ENCODE data around the gene UGT1A3.

The UGT1A3 gene

GRCh38 chr2:233681521-233682099 is 47.2 kb upstream of the UGT1A3 start, which contains the start of gene UGT1A7:
Gene UGT1A7, plus strand, starts transcription at chr2:233681901. Its CDS starts 37 bp downstream, at chr2:233681938.
- 0 out of 2 replicates have a peak, but pooled peaks cover 5% of the 10 kb centered on the region for H3K4me1 ChIP-seq (ENCODE audit: low read length)
- no peak within 1 kb of the TSS for H3K4me2 ChIP-seq (ENCODE audit: low read depth, low read length)
- H3K9me3 ChIP-seq (replicated peaks; ENCODE audit: insufficient read depth, low read length), result no peaks in the 10 kb centered on the region
- H4K20me1 ChIP-seq (ENCODE audit: insufficient read depth, low read length), result no peaks in the 10 kb centered on the region
- no peaks in the 10 kb centered on the region for H3F3A ChIP-seq (ENCODE audit: insufficient read depth, low read length)
- no peak within 1 kb of the TSS for H3K9ac ChIP-seq (ENCODE audit: low read length)
- H3K27ac ChIP-seq (ENCODE audit: low read length), result no peak within 1 kb of the TSS
- TF ChIP-seq EZH2phosphoT487 (IDR thresholded peaks at IDR 0.05; ENCODE audit: low read length), result no peak
- no peak for TF ChIP-seq EZH2 (optimal IDR thresholded peaks at IDR 0.05; ENCODE audit: low read depth, low read length)
- TF ChIP-seq CTCF (IDR thresholded peaks at IDR 0.05; ENCODE audit: low read length), result no peak
- H3K4me3 ChIP-seq (ENCODE audit: low read length), result no peak within 1 kb of the TSS
- no peaks in the 10 kb centered on the region for H3K79me2 ChIP-seq (ENCODE audit: low read length)
- no peaks in the 10 kb centered on the region for H3K9me2 ChIP-seq (replicated peaks; ENCODE audit: insufficient read depth, low read length)
- no peaks in the 10 kb centered on the region for H3K27me3 ChIP-seq (replicated peaks; ENCODE audit: insufficient read depth, low read length)
- H2AFZ ChIP-seq (ENCODE audit: low read length), result no peak within 1 kb of the TSS
- no peak for DNase-seq
- H3K36me3 ChIP-seq (replicated peaks; ENCODE audit: insufficient read depth, low read length), result no peaks in the 10 kb centered on the region

- Histone ChIP-seq H2AFZ (ENCODE audit: low read length) (no peak overlapping the region), H3F3A (ENCODE audit: insufficient read depth, low read length) (no peaks in the 10 kb centered on the region), H3K4me1 (ENCODE audit: low read length) (0 out of 2 replicates have a peak, but pooled peaks cover 5% of the 10 kb centered on the region), H3K27me3 (replicated peaks; ENCODE audit: insufficient read depth, low read length) (no peaks in the 10 kb centered on the region), H3K36me3 (replicated peaks; ENCODE audit: insufficient read depth, low read length) (no peaks in the 10 kb centered on the region), H3K9me3 (replicated peaks; ENCODE audit: insufficient read depth, low read length) (no peaks in the 10 kb centered on the region), H3K27ac (ENCODE audit: low read length) (no peak overlapping the region), H3K79me2 (ENCODE audit: low read length) (no peaks in the 10 kb centered on the region), H3K9ac (ENCODE audit: low read length) (no peak overlapping the region), H3K4me3 (ENCODE audit: low read length) (no peak overlapping the region), H4K20me1 (ENCODE audit: insufficient read depth, low read length) (no peaks in the 10 kb centered on the region), H3K4me2 (ENCODE audit: low read depth, low read length) (no peak overlapping the region), H3K9me2 (replicated peaks; ENCODE audit: insufficient read depth, low read length) (no peaks in the 10 kb centered on the region)
- DNase-seq, result no peak
- TF ChIP-seq EZH2phosphoT487 (IDR thresholded peaks at IDR 0.05; ENCODE audit: low read length) (no peak), EZH2 (optimal IDR thresholded peaks at IDR 0.05; ENCODE audit: low read depth, low read length) (no peak), CTCF (IDR thresholded peaks at IDR 0.05; ENCODE audit: low read length) (no peak)
These were observed 44.2 kb upstream of the UGT1A3 start for GRCh38 chr2:233684640-233685039.

- no peak overlapping the region for H3K9ac ChIP-seq (ENCODE audit: low read length)
- H3K27me3 ChIP-seq (replicated peaks; ENCODE audit: insufficient read depth, low read length), result no peaks in the 10 kb centered on the region
- H3K9me3 ChIP-seq (replicated peaks; ENCODE audit: insufficient read depth, low read length), result no peaks in the 10 kb centered on the region
- H3K4me1 ChIP-seq (ENCODE audit: low read length), result 0 out of 2 replicates have a peak, but pooled peaks cover 5% of the 10 kb centered on the region
- no peak overlapping the region for H3K4me3 ChIP-seq (ENCODE audit: low read length)
- no peaks in the 10 kb centered on the region for H3K79me2 ChIP-seq (ENCODE audit: low read length)
- no peak overlapping the region for H2AFZ ChIP-seq (ENCODE audit: low read length)
- no peaks in the 10 kb centered on the region for H3K36me3 ChIP-seq (replicated peaks; ENCODE audit: insufficient read depth, low read length)
- no peak overlapping the region for H3K4me2 ChIP-seq (ENCODE audit: low read depth, low read length)
- no peaks in the 10 kb centered on the region for H3F3A ChIP-seq (ENCODE audit: insufficient read depth, low read length)
- no peaks in the 10 kb centered on the region for H4K20me1 ChIP-seq (ENCODE audit: insufficient read depth, low read length)
- no peak overlapping the region for H3K27ac ChIP-seq (ENCODE audit: low read length)
- TF ChIP-seq CTCF (IDR thresholded peaks at IDR 0.05; ENCODE audit: low read length), result no peak
- TF ChIP-seq EZH2 (optimal IDR thresholded peaks at IDR 0.05; ENCODE audit: low read depth, low read length), result no peak
- TF ChIP-seq EZH2phosphoT487 (IDR thresholded peaks at IDR 0.05; ENCODE audit: low read length), result no peak
- no peak for DNase-seq
- no peaks in the 10 kb centered on the region for H3K9me2 ChIP-seq (replicated peaks; ENCODE audit: insufficient read depth, low read length)
These were observed 41.9 kb upstream of the UGT1A3 start for GRCh38 chr2:233686928-233687327.

All from MM.1S (cell line).